Activated gamma-delta T cell (primary cell): ENCODE results near the gene FH.

Experiments
- DNase-seq: peaks from one replicate; lab custom pipeline; 2025; lab: John Stamatoyannopoulos, UW
- total RNA-seq, 2 donors: gene quantifications; one replicate each; lab custom pipeline; 2026; lab: John Stamatoyannopoulos, UW

FH gene
- 42.3 to 48.2 reads per million in 2 donors for total RNA-seq

- peak; percentile 65 for DNase-seq
These were observed at the start of gene FH for GRCh38 chr1:241519308-241520079. Gene FH, minus strand, starts transcription at chr1:241519755. Its CDS starts 33 bp downstream, at chr1:241519722.

DNA sequence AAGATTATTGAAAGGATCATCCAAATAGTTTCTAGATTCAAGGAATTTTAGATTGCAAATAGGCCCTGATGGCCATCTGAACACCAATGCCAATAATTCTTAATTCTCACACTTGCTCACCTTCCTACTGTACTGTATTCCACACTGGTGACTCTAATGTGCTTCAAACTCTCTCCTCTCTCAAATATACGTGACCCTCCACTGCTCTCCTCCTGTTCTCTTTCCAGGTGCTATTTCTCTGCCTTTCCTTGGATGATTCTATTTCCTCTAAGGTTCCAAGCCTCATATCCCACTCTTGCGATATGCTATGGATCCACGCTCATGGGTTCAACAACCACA, 41.3 kb upstream of the FH start:
- DNase-seq, result no peak

DNA sequence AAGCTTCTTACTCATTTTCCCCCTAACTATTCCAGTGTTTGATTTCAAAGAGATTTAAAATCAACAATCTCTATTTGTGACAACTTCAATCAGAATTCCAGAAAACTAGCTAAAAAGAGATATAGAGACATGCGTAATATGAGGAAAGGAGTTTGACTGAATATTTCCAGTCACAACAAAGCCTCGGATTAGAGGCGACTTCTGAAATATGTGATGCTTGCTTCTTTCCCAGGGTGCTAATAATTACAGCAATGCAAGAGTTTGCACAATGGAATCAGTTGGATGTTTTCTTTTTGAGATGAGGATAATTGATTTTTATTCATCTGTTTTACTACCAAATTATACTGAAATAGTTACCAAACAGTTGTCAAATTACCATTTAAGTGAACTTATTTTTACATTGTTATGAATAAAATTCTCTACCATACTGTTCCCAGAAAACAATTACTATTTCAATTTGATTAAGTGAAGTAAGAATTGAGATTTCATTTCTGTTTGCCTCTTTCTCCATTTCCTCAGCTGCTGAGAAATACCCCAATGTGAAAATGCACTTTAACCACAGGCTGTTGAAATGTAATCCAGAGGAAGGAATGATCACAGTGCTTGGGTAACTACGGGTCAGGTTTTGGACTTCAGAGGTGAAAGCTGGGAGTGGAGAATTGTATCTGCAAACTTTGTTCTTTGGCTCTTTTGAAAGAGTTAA, 40.7 kb upstream of the FH start:
- DNase-seq, result no peak

GRCh38 chr1:241557551-241558193, 38.1 kb upstream of the FH start:
- DNase-seq, result no peak

DNA sequence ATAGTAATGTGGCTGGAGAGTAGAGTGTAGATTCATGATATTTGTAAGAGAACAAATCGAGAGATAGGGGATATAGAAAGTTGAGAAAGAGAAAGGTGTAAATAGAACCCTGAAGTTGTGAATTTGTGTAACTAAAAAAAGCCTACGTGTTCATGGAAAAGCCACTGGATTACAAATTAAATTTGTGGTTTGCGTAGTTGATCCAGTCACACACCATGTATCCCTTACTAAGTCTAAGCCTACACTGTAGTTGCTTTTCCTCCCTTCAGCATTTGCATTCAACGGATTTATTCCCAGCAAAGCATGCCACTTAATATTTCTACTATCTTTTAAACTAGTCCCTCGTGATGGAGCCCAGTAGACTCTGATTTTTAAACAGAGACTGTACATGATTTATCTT, 37.5 kb upstream of the FH start:
- no peak for DNase-seq

- DNase-seq, result no peak
These were observed 36.0 kb upstream of the FH start for GRCh38 chr1:241555526-241555925.

DNA sequence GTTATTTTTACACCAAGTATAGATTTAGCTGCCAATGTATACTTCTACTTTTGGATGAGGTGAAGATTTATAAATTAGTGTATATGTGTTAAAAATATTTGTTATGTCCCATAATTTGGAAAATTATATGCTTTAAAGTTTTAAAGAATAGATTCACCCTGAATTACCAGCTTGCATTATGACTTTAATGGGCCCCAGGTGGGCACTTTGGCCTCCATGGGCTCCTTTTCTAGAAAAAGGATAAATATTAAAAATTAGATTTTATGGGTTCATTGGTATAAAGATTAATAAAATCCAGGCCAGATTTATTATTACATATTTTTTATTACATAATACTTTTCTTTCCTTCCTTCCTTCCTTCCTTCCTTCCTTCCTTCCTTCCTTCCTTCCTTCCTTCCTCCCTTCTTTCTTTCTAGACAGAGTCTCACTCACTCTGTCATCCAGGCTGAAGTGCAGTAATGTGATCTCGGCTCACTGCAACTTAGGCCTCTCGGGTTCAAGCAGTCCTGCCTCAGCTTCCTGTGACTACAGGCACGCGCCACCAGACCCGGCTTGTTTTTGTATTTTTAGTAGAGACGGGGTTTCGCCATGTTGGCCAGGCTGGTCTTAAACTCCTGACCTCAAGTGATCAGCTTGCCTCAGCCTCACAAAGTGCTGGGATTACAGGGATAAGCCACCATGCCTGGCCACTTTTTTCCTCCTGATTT, 34.5 kb upstream of the FH start:
- no peak for DNase-seq

- no peak for DNase-seq
These were observed 32.4 kb upstream of the FH start for GRCh38 chr1:241551759-241552638.

DNA sequence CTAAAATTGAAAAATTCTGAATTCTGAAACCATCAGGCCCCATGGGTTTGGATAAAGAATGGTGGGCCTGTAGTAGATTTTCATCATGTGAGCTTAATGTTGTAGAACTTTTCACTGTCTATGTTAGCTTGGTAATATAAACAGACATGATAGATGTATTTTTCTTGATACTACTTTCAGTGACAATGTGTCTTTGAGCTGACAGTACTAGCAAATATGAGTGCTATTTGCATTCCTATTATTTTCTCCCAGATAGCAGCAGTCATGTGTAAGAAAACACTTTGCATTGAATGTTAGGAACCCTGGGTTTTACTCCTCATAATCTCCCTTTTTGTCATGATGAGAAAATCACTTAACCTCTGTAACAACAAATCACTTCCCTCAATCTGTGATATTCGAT, 30.8 kb upstream of the FH start:
- no peak for DNase-seq

DNA sequence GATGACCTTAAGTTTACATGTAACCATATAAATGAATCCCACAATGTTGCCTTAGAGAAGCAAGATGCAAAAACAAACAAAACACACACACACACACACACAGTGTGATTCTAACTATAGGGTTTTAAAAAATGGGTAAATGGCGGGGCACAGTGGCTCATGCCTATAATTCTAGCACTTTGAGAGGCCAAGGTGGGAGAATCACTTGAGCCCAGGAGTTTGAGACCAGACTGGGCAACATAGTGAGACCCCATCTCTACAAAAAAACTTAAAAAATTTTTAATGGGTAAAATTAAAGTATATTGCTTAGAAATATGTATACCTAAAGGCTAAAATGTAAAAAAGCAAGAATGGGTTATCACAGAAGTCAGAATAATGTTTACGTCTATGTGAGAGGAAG, 28.5 kb upstream of the FH start:
- DNase-seq, result no peak

- DNase-seq, result no peak
These were observed 22.8 kb upstream of the FH start for GRCh38 chr1:241542199-241542907.

DNA sequence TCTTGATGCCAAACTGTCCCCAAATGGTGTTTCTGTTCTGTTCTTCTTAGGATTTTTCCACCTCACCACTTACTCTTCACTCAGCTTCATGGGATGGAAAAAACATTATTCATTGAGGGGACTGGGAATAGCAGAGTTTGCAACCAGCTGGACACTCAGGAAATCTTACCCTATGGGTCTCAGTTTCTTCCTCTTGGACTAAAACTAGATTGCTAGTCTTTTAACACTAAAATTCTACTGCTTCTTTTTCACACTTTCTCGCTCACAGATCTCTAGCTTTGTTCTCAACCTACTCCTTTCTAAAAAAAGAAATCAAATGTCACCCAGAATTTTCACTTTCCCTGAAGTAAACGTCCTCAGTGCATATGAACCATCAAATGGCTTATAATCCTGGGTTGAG, 17.4 kb upstream of the FH start:
- DNase-seq, result no peak

DNA sequence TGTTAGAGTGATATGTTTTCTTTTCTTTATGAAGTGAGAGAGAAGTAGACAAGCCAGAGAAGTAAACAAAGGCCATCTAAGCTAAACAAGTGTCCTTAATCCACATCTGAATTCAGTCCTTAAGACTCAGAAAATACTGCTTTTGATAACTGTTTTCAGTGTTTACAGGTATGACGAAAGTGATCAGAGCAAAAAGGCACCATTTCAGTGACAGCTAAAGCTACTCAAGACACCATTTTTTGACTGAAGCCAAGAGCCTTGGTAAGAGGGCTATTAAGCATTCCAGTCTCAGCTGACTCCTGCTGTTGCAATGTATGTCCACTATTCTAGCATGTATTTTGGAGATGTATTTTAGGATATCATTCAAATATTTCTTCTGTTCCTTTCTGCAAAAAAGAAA, 16.7 kb upstream of the FH start:
- no peak for DNase-seq

DNA sequence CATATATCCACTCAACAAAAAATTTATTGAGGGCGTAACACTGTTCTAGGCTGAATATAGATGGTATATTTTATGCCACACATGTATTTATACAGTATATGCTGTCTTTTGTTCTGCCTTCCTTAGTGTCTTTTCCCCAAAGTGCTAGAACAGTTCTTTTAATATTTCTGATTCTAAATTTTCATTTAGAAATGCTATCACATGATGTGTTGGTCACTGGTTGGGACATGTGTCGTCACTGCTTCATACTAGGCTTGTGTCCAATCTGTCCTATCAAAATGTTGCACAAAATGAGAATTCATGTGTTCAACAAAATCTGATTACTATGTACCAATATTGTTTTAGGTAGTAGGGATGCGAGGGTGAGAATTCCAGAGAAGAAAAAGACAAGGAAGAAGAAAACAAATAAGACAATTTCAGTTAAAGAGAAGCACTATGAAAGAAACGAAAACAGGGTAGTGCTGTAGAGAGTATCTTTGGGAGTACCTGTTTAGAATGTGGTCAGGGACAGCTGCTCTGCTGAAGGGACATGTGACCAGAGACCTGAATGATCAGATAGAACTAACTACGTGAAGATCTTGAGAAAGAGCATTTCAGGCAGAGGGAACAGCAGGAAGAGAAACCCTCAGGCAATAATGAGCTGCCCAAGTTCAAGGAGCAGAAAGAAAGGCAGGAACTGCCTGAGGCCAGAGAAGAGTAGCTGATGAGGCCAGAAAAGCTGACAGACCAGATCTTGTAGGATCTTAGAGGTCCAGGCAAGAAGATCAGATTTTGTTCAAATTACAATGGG, 14.0 kb upstream of the FH start:
- no peak for DNase-seq

GRCh38 chr1:241532864-241533263, 13.3 kb upstream of the FH start:
- no peak for DNase-seq

- no peak for DNase-seq
These were observed 12.6 kb upstream of the FH start, which contains the start of gene KMO for GRCh38 chr1:241532162-241532531. Gene KMO, plus strand, starts transcription at chr1:241532378. Its CDS starts 67 bp downstream, at chr1:241532445.

DNA sequence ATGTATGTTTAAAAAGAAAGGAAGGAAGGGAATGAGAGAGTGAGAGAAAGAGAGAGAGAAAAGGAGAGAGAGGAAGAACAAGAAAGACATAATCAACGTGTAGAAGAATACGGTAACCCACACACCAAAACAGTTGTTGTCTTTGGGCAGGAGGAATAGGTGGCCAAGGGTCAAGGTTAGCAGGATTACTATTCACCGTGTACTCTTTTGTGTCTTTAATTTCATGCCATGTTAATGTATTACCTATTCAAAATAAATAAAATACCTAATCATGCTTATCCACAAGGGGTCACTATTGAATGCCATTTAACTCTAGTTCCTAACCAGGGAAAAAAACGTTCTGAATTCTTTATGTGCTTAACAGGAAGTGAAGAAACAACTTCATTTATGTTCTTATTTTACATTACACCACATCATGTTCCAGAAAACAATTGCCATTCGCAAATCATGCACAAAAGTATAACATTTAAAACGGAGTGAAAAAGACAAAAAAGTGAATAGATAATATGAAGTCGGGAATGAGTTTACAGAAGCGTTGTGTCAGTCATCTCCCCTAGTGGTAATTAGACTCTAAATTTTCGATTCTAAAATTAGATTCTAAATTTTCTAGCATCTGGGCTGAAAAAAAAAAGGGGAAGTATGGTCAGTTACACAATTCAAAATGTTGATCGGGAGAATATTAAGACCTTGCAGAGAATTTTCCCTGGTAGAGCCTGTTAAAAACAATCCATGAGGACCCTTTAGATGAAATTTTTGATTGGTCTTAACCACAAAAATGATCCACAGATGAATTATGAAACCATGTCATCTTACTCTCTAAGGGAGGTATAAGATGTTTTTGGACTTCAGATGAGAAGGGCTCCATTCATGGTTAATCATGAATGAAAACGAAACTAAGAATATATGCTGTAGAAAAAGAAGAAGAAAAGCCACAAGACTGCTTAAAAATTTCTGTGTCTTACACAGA, 11.9 kb upstream of the FH start:
- no peak for DNase-seq

DNA sequence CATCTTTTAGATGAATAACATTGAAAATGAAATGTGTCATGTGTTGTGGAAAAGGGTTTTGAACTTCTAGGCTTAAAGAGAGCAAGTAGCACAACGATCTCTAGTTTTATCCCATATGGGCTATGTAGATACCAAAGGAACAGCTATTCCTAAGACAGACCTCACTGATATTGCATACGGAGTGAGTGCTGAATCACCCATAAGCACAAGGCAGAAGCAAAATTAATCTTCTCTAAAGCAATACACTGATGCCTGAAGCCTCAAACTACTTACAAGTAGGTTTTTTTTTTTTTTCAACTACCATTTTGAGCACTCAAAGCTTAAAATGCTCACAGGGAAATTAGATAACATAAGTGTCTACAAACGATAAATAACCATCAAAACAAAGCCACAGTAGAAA, 7.6 kb upstream of the FH start:
- no peak for DNase-seq

DNA sequence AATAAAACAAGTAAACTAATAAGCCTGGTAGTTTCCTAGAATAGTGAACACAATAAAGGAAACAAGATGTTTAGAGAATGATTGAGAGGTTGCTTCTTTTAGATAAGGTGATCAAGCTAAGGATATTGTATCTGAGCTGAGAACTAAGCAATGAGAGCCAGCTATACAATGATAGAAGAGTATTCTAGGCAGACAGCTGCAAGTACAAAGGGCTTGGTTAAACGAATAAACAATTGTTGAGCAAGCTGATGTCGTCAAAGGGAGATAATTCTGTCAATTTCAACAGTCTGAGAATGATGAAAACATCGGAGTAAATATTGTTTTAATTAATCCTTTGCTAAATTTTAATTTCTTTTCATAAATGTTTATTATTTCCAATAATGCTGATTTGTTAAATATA, 5.5 kb upstream of the FH start:
- DNase-seq, result no peak
